GM12872 (cell line): ENCODE results near the gene KLRF1.

Experiments used
- CTCF ChIP-seq: IDR thresholded peaks from 3 replicates; pipeline ENCODE4 v1.5.1; 2011; ENCODE audit warnings: low read depth, mild to moderate bottlenecking, low read length, moderate library complexity; ENCODE audit not compliant: insufficient read depth

Gene KLRF1

GRCh38 chr12:9888665-9889273, 61.5 kb downstream of the KLRF1 start:
- no peak for TF ChIP-seq CTCF
